A549 (cell line): Measurements from ENCODE around the gene WIZ. TPM values are rescaled to one million over a fixed set of nuclear protein-coding genes. Genes with fewer than 3 reads are reported as not detected.

Source experiments
- ATAC-seq, 2 experiments: fragments of 200-7000 bp in 1 of 2; fragments of >200 bp in 1 of 2; cut with Nextera tagmentation in 1 of 2; cut with Tn5 transposase in 1 of 2; 3 replicates each; pipeline versions ENCODE4 v1.8.0 to v1.9.1; 2018 to 2020; ENCODE audit warnings: mild to moderate bottlenecking in 1 of 2, moderate library complexity in 1 of 2
- CTCF ChIA-PET: fragments of 300-600 bp; sonication (Branson Sonifier 250); formaldehyde crosslinking; extraction: SDS; loops from one replicate; lab custom pipeline; 2021; ENCODE audit warnings: antibody characterized with exemption, inconsistent platforms; lab: Yijun Ruan, JAX
- POLR2A ChIA-PET: fragments of 350-600 bp; formaldehyde crosslinking; extraction: SDS; loops from one replicate; lab custom pipeline; 2021; ENCODE audit warnings: antibody characterized with exemption, inconsistent platforms; lab: Yijun Ruan, JAX
- DNase-seq, 2 experiments: peaks; one replicate each; pipeline versions ENCODE4 v3.0.0 to v3.0.0-alpha.2; 2011 to 2016; ENCODE audit warnings: low read depth in 1 of 2, low spot score in 1 of 2
- FAIRE-seq: peaks from 2 replicates; lab custom pipeline; 2011; peaks lifted over from hg19 to GRCh38; lab: Jason Lieb, UNC
- H3K27ac ChIP-seq, 2 experiments: fragments of >200 bp; sonication (Bioruptor Twin); formaldehyde crosslinking; 3 replicates each; pipeline ENCODE4 v1.5.1; 2016 to 2017
- H3K4me1 ChIP-seq: fragments of >200 bp; sonication (Bioruptor Twin); formaldehyde crosslinking; 3 replicates; pipeline ENCODE4 v1.6.1; 2016
- H3K4me2 ChIP-seq: fragments of >200 bp; sonication (Bioruptor Twin); formaldehyde crosslinking; 3 replicates; pipeline ENCODE4 v1.6.1; 2016
- H3K4me3 ChIP-seq: fragments of >200 bp; sonication (Bioruptor Twin); formaldehyde crosslinking; 3 replicates; pipeline ENCODE4 v1.5.1; 2016
- H3K9me3 ChIP-seq: fragments of >200 bp; sonication (Bioruptor Twin); formaldehyde crosslinking; 3 replicates; pipeline ENCODE4 v1.6.1; 2016
- CEBPB ChIP-seq, 2 experiments: fragments of >200 bp in 1 of 2; sonication (Bioruptor Twin) in 1 of 2; formaldehyde crosslinking in 1 of 2; IDR thresholded peaks; 2 replicates each; pipeline ENCODE4 v1.6.1; 2012 to 2016
- CHD4 ChIP-seq: fragments of 200-600 bp; sonication (generic); IDR thresholded peaks from 2 replicates; pipeline ENCODE4 v1.6.1; 2016; ENCODE audit warnings: antibody characterized with exemption, mild to moderate bottlenecking, borderline replicate concordance
- E2F6 ChIP-seq: IDR thresholded peaks from 2 replicates; pipeline ENCODE4 v1.6.1; 2012; ENCODE audit warnings: low read depth, borderline replicate concordance
- ELK1 ChIP-seq: fragments of 150-350 bp; IDR thresholded peaks from 2 replicates; pipeline ENCODE4 v1.6.1; 2014; ENCODE audit warnings: low read depth, mild to moderate bottlenecking, low read length
- FOSB ChIP-seq: fragments of 250-450 bp; sonication (Bioruptor Pico); IDR thresholded peaks from 2 replicates; pipeline ENCODE4 v1.5.0; 2020; ENCODE audit warnings: mild to moderate bottlenecking, moderate library complexity
- HDAC2 ChIP-seq: fragments of 200-600 bp; sonication (generic); IDR thresholded peaks from 2 replicates; pipeline ENCODE4 v1.6.1; 2016
- HES2 ChIP-seq: fragments of >200 bp; sonication (Bioruptor Twin); formaldehyde crosslinking; IDR thresholded peaks from 2 replicates; pipeline ENCODE4 v1.6.1; 2016
- HOXA7 ChIP-seq: fragments of 250-450 bp; sonication (Bioruptor Pico); IDR thresholded peaks from 2 replicates; pipeline ENCODE4 v1.5.0; 2020; ENCODE audit warnings: mild to moderate bottlenecking, moderate library complexity
- HOXB5 ChIP-seq: fragments of 250-450 bp; sonication (Bioruptor Pico); IDR thresholded peaks from 2 replicates; pipeline ENCODE4 v1.5.0; 2020; ENCODE audit warnings: mild to moderate bottlenecking, moderate library complexity
- JUN ChIP-seq, 2 experiments: fragments of >200 bp; sonication (Bioruptor Twin); formaldehyde crosslinking; IDR thresholded peaks; 2 replicates in 1 of 2; 3 replicates in 1 of 2; pipeline ENCODE4 v1.6.1; 2016 to 2017
- KDM5A ChIP-seq: fragments of 200-600 bp; sonication (generic); IDR thresholded peaks from 2 replicates; pipeline ENCODE4 v1.6.1; 2016; ENCODE audit warnings: antibody characterized with exemption, mild to moderate bottlenecking
- PHF8 ChIP-seq: fragments of 200-600 bp; sonication (generic); IDR thresholded peaks from 2 replicates; pipeline ENCODE4 v1.6.1; 2016; ENCODE audit warnings: low read depth, mild to moderate bottlenecking, antibody characterized with exemption, moderate library complexity, borderline replicate concordance
- TP53 ChIP-seq: fragments of 250-450 bp; sonication (Bioruptor Pico); IDR thresholded peaks from 2 replicates; pipeline ENCODE4 v1.5.0; 2021; ENCODE audit warnings: mild to moderate bottlenecking, moderate library complexity
- ZC3H11A ChIP-seq: fragments of 450-650 bp; IDR thresholded peaks from 2 replicates; pipeline ENCODE4 v1.6.1; 2014; ENCODE audit warnings: antibody characterized with exemption, mild to moderate bottlenecking
- ZFP36 ChIP-seq: fragments of 450-650 bp; IDR thresholded peaks from 2 replicates; pipeline ENCODE4 v1.6.1; 2014; ENCODE audit warnings: borderline replicate concordance; ENCODE audit not compliant: partially characterized antibody
- WGBS: methylation state at CpG from one replicate; pipeline ENCODE4 v1.1.6; 2017; ENCODE audit errors: missing lambda C conversion rate; 5-methylcytosine and 5-hydroxymethylcytosine counted together
- polyA plus RNA-seq, 4 experiments: library from polyadenylated mRNA; depleted of rRNA in 3 of 4; stranded (reverse); fragments of >200 nt; fragmentation: RNase III in 1 of 4; extraction: RNeasy Plus Mini Kit Qiagen cat#74134 plus additional on column Dnase treatment in 1 of 4; gene quantifications; 2 replicates in 3 of 4; 3 replicates in 1 of 4; pipeline ENCODE4 v1.2.3, GENCODE V29; 2011 to 2017
- TF ChIP-seq, protein P1 (sequence below): fragments of 250-450 bp; sonication (Bioruptor Pico); IDR thresholded peaks from 2 replicates; pipeline ENCODE4 v1.5.0; 2021; ENCODE audit warnings: mild to moderate bottlenecking, moderate library complexity, borderline replicate concordance
- TF ChIP-seq, protein P2 (sequence below): IDR thresholded peaks from 2 replicates; pipeline ENCODE4 v1.6.1; 2012

Gene WIZ
- polyA plus RNA-seq, 2 of the 4 experiments (the other 2 are of a cell fraction), result 3.7 to 15.1 TPM

DNA sequence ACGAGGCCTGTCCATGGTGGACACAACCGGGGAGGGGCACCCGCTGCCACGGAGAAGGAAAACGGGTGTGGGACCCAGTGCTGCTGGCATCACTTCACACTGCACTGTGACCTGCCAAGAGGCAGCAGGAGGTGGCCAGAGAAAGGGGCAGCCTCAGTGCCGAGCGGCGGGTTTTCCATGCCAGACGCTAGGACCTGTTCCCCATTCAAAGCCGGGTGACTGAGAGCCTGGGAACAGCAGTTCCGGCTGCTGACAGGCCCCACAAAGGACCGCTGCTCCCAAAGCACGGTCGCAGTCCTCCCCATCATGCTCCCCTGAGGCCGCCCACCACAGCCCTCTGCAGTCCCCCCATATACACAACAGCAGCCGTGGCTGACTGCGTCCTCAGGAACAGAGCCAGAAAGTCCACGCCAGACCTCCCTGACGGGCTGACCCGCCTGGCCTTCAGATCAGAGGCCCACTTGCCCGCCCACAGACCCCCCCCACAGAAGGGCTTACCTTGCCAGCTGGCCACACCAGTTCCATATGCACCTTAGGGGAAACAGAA, 75.6 kb downstream of the WIZ start:
- CTCF ChIA-PET, result no interaction called here
- no peak overlapping the region for H3K4me2 ChIP-seq
- 95% methylated on average over 15 of the region's 21 CpGs for WGBS
- no peak for ATAC-seq
- POLR2A ChIA-PET, result no interaction called here
- no peak for FAIRE-seq
- no peaks in the 10 kb centered on the region for H3K9me3 ChIP-seq
- H3K4me3 ChIP-seq, result no peak overlapping the region
- no peak for TF ChIP-seq ZFP36
- peaks cover 11% of the 10 kb centered on the region for H3K4me1 ChIP-seq
- H3K27ac ChIP-seq, result no peak overlapping the region
- no peak for DNase-seq

DNA sequence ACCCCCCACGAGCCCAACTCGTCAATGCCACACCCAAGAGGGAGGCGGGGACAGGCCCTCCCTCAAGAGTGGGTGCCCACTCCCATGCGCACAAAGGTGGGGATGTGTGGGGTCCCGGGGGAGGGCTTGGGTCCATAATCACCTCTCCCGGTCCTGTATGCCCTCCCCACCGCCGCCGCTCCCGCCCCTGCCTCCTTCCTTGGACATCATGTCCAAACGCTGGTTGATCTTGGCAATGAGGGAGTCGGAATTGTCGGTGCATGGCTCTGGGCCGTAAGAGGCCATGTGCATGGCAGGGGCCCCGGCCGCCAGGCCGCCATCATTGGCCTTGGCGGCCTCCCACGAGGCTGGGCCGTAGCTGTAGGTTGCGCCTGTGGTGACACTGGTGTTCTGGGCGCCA, 76.1 kb downstream of the WIZ start:
- POLR2A ChIA-PET, result no interaction called here
- Histone ChIP-seq H3K9me3 (no peaks in the 10 kb centered on the region), H3K4me1 (peaks cover 11% of the 10 kb centered on the region), H3K4me3 (no peak overlapping the region), H3K27ac (no peak overlapping the region), H3K4me2 (no peak overlapping the region)
- CTCF ChIA-PET, result no interaction called here
- DNase-seq, result no peak
- WGBS, result 89% methylated on average over 11 of the region's 22 CpGs
- ATAC-seq, result no peak
- TF ChIP-seq PHF8 (no peak), FOSB (no peak), HOXA7 (no peak), HES2 (no peak), JUN (IDR thresholded peaks at IDR 0.05) (no peak), CEBPB (IDR thresholded peaks at IDR 0.05) (no peak), TP53 (no peak), E2F6 (no peak), HOXB5 (CRISPR knock-in tag) (no peak)
- FAIRE-seq, result no peak

DNA sequence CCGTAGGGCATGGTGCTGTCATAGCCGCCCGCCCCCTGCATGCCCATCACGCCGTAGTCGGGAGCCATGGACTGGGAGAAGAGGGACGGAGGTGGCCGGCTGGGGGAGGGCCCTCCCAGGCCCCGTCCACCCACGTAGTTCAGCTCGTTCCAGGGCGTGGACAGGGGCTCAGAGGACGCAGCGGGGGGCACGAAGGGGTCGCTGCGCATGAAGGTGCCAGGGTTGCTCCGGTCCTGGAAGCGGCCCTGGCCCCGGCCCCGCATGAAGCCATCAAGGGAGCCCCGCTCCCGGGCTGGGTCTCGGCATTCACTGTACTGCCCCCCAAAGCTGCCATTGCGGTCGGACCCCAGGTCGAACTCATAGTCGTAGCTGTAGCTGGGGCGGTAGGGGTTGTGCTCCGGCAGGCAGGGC, 76.9 kb downstream of the WIZ start:
- WGBS, result 96% methylated on average over 12 of the region's 30 CpGs
- FAIRE-seq (no peak), ATAC-seq (no peak), DNase-seq (no peak)
- H3K4me3 ChIP-seq, result no peak overlapping the region
- H3K27ac ChIP-seq, result no peak overlapping the region
- no peak overlapping the region for H3K4me2 ChIP-seq
- TF ChIP-seq HDAC2, result no peak
- no peak for TF ChIP-seq CHD4
- TF ChIP-seq, protein P1, sequence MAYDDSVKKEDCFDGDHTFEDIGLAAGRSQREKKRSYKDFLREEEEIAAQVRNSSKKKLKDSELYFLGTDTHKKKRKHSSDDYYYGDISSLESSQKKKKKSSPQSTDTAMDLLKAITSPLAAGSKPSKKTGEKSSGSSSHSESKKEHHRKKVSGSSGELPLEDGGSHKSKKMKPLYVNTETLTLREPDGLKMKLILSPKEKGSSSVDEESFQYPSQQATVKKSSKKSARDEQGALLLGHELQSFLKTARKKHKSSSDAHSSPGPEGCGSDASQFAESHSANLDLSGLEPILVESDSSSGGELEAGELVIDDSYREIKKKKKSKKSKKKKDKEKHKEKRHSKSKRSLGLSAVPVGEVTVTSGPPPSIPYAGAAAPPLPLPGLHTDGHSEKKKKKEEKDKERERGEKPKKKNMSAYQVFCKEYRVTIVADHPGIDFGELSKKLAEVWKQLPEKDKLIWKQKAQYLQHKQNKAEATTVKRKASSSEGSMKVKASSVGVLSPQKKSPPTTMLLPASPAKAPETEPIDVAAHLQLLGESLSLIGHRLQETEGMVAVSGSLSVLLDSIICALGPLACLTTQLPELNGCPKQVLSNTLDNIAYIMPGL (CRISPR knock-in tag), result no peak
- TF ChIP-seq ZC3H11A, result no peak
- TF ChIP-seq, protein P2, sequence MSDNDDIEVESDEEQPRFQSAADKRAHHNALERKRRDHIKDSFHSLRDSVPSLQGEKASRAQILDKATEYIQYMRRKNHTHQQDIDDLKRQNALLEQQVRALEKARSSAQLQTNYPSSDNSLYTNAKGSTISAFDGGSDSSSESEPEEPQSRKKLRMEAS, result no peak
- TF ChIP-seq ELK1, result no peak
- TF ChIP-seq KDM5A, result no peak
- no peak for TF ChIP-seq E2F6
- CTCF ChIA-PET, result no interaction called here
- H3K4me1 ChIP-seq, result peaks cover 11% of the 10 kb centered on the region
- no peaks in the 10 kb centered on the region for H3K9me3 ChIP-seq
- POLR2A ChIA-PET, result no interaction called here
